Daoy (cell line): ENCODE results near the gene ERP44. TPM values are rescaled to one million over a fixed set of nuclear protein-coding genes. Genes with fewer than 3 reads are reported as not detected.

Experiments
- DNase-seq: peaks from one replicate; pipeline ENCODE4 v3.0.0-alpha.2; 2015; ENCODE audit warnings: low read depth
- total RNA-seq: library from RNA; depleted of rRNA; stranded (reverse); fragments of >200 nt; shearing (Covaris generic); gene quantifications from 2 replicates; pipeline ENCODE4 v1.2.3, GENCODE V29; 2014; rRNA removed

Gene ERP44
- total RNA-seq, 1 experiment from 2014 or later: 17.1 TPM

GRCh38 chr9:99947395-99947794 lies 151.4 kb downstream of the ERP44 start:
- no peak for DNase-seq

DNA sequence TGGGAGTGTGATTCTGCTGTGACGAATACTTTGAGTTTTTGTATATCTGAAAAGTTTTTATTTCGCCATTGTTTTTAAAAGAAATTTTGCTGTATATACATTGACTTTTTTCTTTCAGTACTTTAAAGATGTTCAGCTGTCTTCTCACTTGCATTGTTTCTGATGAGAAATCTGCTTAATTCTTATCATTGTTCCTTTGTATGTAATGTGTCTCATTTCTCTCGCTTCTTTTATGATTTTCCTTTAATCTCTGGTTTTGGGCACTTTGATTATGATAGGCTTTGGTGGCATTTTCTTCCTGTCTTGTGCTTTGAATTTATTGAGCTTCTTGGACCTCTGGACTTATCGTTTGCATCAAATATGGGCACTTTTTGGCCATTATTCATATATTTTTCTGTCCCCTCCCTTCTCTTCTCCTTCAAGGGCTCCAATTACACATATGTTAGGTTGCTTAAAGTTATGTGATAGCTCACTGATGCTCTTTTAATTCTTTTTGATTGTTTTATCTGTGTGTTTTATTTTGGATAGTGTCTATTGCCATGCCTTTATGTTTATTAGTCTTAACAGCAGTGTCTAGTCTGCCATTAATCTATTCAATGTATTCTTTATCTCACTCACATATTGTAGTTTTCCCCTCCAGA lies 161.7 kb downstream of the ERP44 start:
- no peak for DNase-seq

DNA sequence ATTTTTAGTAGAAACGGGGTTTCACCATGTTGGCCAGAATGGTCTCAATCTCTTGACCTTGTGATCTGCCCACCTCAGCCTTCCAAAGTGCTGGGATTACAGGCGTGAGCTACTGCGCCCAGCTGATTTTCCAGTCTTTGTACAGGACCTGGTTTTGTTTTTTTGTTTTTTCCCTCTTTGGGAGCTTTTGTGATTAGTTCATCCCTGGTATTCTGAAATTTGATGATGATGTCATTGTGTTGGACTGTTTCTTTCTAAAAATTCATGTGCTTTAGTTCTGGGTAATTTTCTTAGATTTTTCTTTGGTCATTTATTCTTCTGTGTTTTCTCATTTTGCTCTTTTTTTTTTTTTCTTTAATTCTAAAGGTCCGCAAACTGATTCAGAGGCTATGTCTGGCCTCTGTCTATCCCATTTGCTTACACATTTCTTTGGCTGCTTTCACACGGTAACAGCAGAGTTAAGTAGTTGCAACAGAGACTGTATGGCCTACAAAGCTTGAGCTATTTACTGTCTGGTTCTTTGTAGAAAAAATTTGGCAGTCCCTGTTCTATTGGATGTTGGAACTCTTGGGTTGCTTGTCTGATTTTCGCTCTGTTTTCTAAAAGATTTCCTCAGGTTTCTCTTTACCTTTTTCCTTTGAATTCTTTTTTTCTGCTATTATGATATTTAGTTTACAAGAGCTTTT lies 167.5 kb downstream of the ERP44 start:
- DNase-seq: no peak

GRCh38 chr9:99929652-99930051 lies 169.1 kb downstream of the ERP44 start:
- no peak for DNase-seq

Other genes starting within 250 kb of the ERP44 start
- gene STX17, start 192.3 kb downstream of the ERP44 start, total RNA-seq: 18.6 and 22.0 TPM in 2 replicates
- gene INVS, start 243 bp upstream of the ERP44 start, total RNA-seq: 18.2 and 18.6 TPM in 2 replicates